Cardiac muscle cell (in vitro differentiated cells and primary cell): ENCODE measurements around the gene UHRF1. TPM values are rescaled to one million over a fixed set of nuclear protein-coding genes. Genes with fewer than 3 reads are reported as not detected.

Experiments
- DNase-seq, 2 donors: peaks; one replicate each; pipeline versions ENCODE4 v3.0.0 to v3.0.0-alpha.2; 2010 to 2017; ENCODE audit warnings: low read depth in 1 of 2, low spot score in 1 of 2
- H3K27ac ChIP-seq: fragments of 200-600 bp; sonication (generic); 2 replicates; pipeline ENCODE4 v1.5.1; 2016
- H3K27me3 ChIP-seq: fragments of 200-600 bp; sonication (generic); 2 replicates; pipeline ENCODE4 v1.6.0; 2016; ENCODE audit warnings: control low read depth
- H3K36me3 ChIP-seq: fragments of 200-600 bp; sonication (generic); 2 replicates; pipeline ENCODE4 v1.5.1; 2016; ENCODE audit warnings: control low read depth
- H3K4me1 ChIP-seq: fragments of 200-600 bp; sonication (generic); 2 replicates; pipeline ENCODE4 v1.8.1; 2017; ENCODE audit warnings: low read depth, mild to moderate bottlenecking, mixed run types
- H3K4me3 ChIP-seq: fragments of 200-600 bp; sonication (generic); 2 replicates; pipeline ENCODE4 v1.5.1; 2016; ENCODE audit warnings: mild to moderate bottlenecking
- H3K9me3 ChIP-seq: fragments of 200-600 bp; sonication (generic); 2 replicates; pipeline ENCODE4 v1.5.1; 2017; ENCODE audit warnings: low read depth, mild to moderate bottlenecking, control low read depth
- CTCF ChIP-seq: IDR thresholded peaks from 2 replicates; pipeline ENCODE4 v1.5.1; 2012; ENCODE audit warnings: low read depth, mild to moderate bottlenecking, low read length
- polyA plus RNA-seq: library from polyadenylated mRNA; unstranded; fragments of >200 nt; fragmentation: Nextera tagmentation; extraction: Ambion mirVana; gene quantifications from 2 replicates; pipeline ENCODE4 v1.2.1, GENCODE V29; 2016
- total RNA-seq: library from RNA; depleted of rRNA; stranded (reverse); fragments of >200 nt; gene quantifications from 2 replicates; pipeline ENCODE4 v1.2.3, GENCODE V29; 2016

UHRF1 gene
- total and polyA plus RNA-seq, 2 experiments from 2014 or later = 10.9 to 17.5 TPM

- no peak for TF ChIP-seq CTCF
- DNase-seq = peak in 1 of 2 donors; percentile 49
- no peaks in the 10 kb centered on the region for H3K36me3 ChIP-seq
- H3K4me3 ChIP-seq = no peak overlapping the region
- H3K27me3 ChIP-seq = no peaks in the 10 kb centered on the region
- no peaks in the 10 kb centered on the region for H3K9me3 ChIP-seq
- H3K4me1 ChIP-seq = peaks cover 33% of the 10 kb centered on the region
- no peak overlapping the region for H3K27ac ChIP-seq
These were observed 70.8 kb downstream of the UHRF1 start for GRCh38 chr19:4980067-4980466.

GRCh38 chr19:4980838-4981680 lies 71.8 kb downstream of the UHRF1 start:
- H3K27ac ChIP-seq = no peak overlapping the region
- no peak overlapping the region for H3K4me3 ChIP-seq
- TF ChIP-seq CTCF = no peak
- H3K36me3 ChIP-seq = no peaks in the 10 kb centered on the region
- no peaks in the 10 kb centered on the region for H3K27me3 ChIP-seq
- no peak for DNase-seq
- peaks cover 41% of the 10 kb centered on the region for H3K4me1 ChIP-seq
- H3K9me3 ChIP-seq = no peaks in the 10 kb centered on the region

GRCh38 chr19:4981681-4981958 lies 72.3 kb downstream of the UHRF1 start:
- no peak for DNase-seq
- Histone ChIP-seq H3K27me3 (no peaks in the 10 kb centered on the region), H3K4me3 (no peak overlapping the region), H3K27ac (no peak overlapping the region), H3K36me3 (no peaks in the 10 kb centered on the region), H3K9me3 (no peaks in the 10 kb centered on the region), H3K4me1 (peaks cover 41% of the 10 kb centered on the region)
- no peak for TF ChIP-seq CTCF

DNA sequence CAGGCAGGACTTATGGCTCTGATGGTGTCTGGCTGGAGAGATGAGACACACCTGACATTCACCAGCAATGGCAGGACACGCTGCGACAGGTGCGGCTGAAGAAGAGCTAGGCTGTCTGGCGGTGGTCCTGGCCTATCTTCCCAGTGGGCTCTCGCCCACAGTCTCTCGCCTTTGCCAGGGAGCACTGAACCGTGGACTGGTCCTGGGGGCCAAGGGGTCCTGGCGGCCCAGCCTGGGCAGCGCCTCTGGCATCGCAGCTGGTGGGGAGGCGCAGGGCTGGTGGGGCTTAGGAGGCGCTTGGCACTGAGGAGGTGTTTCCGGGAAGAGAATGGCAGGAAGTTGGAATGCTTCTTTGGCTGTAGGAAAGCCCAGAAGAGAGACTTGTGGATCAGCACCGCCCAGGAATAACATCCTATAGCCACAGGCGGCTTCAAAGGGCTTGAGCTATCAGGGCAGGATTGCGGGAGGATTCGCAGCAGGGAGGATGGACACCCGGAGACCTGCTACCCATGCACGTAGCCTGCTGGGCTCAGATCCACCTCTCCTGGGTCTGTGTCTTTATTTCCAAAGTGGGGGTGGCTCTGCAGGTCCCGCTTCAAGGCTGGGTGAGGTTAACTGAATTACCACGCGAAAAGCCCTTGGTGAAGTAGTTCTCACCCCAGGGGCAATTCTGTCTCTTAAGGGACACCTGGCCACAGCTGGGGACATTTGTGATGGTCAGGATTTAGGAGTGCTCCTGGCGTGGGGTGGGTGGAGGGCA lies 74.2 kb downstream of the UHRF1 start:
- peaks cover 44% of the 10 kb centered on the region for H3K4me1 ChIP-seq
- no peak for TF ChIP-seq CTCF
- DNase-seq = no peak
- H3K36me3 ChIP-seq = no peaks in the 10 kb centered on the region
- no peaks in the 10 kb centered on the region for H3K27me3 ChIP-seq
- peak overlapping the region; percentile 90 for H3K27ac ChIP-seq
- no peak overlapping the region for H3K4me3 ChIP-seq
- no peaks in the 10 kb centered on the region for H3K9me3 ChIP-seq

GRCh38 chr19:4984106-4984380 lies 74.7 kb downstream of the UHRF1 start:
- no peak for TF ChIP-seq CTCF
- Histone ChIP-seq H3K4me3 (no peak overlapping the region), H3K4me1 (peaks cover 49% of the 10 kb centered on the region), H3K9me3 (no peaks in the 10 kb centered on the region), H3K36me3 (no peaks in the 10 kb centered on the region), H3K27me3 (no peaks in the 10 kb centered on the region), H3K27ac (peak overlapping the region; percentile 90)
- no peak for DNase-seq
